M059J (cell line): Measurements from ENCODE around the gene UBE3A. TPM values are rescaled to one million over a fixed set of nuclear protein-coding genes. Genes with fewer than 3 reads are reported as not detected.

Source experiments
- DNase-seq: peaks from one replicate; pipeline ENCODE4 v3.0.0-alpha.2; 2012; ENCODE audit warnings: low read depth
- total RNA-seq: library from RNA; depleted of rRNA; stranded (reverse); fragments of >200 nt; shearing (Covaris generic); gene quantifications from 2 replicates; pipeline ENCODE4 v1.2.3, GENCODE V29; 2014

UBE3A gene
- total RNA-seq, 1 experiment from 2014 or later, result 43.6 TPM

GRCh38 chr15:25331860-25332259 is 107.0 kb downstream of the UBE3A start:
- no peak for DNase-seq

GRCh38 chr15:25331404-25331803 is 107.4 kb downstream of the UBE3A start:
- DNase-seq, result no peak

- DNase-seq, result no peak
These were observed 109.1 kb downstream of the UBE3A start for GRCh38 chr15:25329696-25330095.

- no peak for DNase-seq
These were observed 111.1 kb downstream of the UBE3A start for GRCh38 chr15:25327686-25328085.

- DNase-seq, result no peak
These were observed 113.6 kb downstream of the UBE3A start for GRCh38 chr15:25325187-25325586.

GRCh38 chr15:25323420-25323819 is 115.4 kb downstream of the UBE3A start:
- DNase-seq, result no peak

- no peak for DNase-seq
These were observed 151.0 kb downstream of the UBE3A start for GRCh38 chr15:25287823-25288222.
